MM.1S (cell line): Measurements from ENCODE around the gene P2RX2.

Experiments used
- DNase-seq: peaks from one replicate; pipeline ENCODE4 v3.0.0-alpha.2; 2015
- H2AFZ ChIP-seq: fragments of 300-600 bp; sonication (generic); 2 replicates; pipeline ENCODE4 v1.6.0; 2016; ENCODE audit warnings: antibody characterized with exemption, low read length
- H3F3A ChIP-seq: fragments of 300-600 bp; sonication (generic); 2 replicates; pipeline ENCODE4 v1.6.1; 2016; ENCODE audit warnings: mild to moderate bottlenecking, antibody characterized with exemption, low read length, moderate library complexity, mixed read lengths; ENCODE audit not compliant: insufficient read depth
- H3K27ac ChIP-seq: fragments of 300-600 bp; sonication (generic); 2 replicates; pipeline ENCODE4 v1.5.1; 2016; ENCODE audit warnings: mild to moderate bottlenecking, low read length
- H3K27me3 ChIP-seq: fragments of 300-600 bp; sonication (generic); replicated peaks from 2 replicates; pipeline ENCODE4 v1.6.0; 2016; ENCODE audit warnings: low read length; ENCODE audit not compliant: insufficient read depth
- H3K36me3 ChIP-seq: fragments of 300-600 bp; sonication (generic); replicated peaks from 2 replicates; pipeline ENCODE4 v1.6.1; 2016; ENCODE audit warnings: mild to moderate bottlenecking, low read length, mixed read lengths; ENCODE audit not compliant: insufficient read depth
- H3K4me1 ChIP-seq: fragments of 300-600 bp; sonication (generic); 2 replicates; pipeline ENCODE4 v1.6.1; 2016; ENCODE audit warnings: low read length, mixed read lengths
- H3K4me2 ChIP-seq: fragments of 300-600 bp; sonication (generic); 2 replicates; pipeline ENCODE4 v1.6.0; 2016; ENCODE audit warnings: low read depth, low read length
- H3K4me3 ChIP-seq: fragments of 300-600 bp; sonication (generic); 2 replicates; pipeline ENCODE4 v1.5.1; 2016; ENCODE audit warnings: low read length, mixed read lengths
- H3K79me2 ChIP-seq: fragments of 300-600 bp; sonication (generic); 2 replicates; pipeline ENCODE4 v1.6.1; 2016; ENCODE audit warnings: mixed run types, low read length, mixed read lengths
- H3K9ac ChIP-seq: fragments of 300-600 bp; sonication (generic); 2 replicates; pipeline ENCODE4 v1.6.1; 2016; ENCODE audit warnings: low read length, mixed read lengths
- H3K9me2 ChIP-seq: fragments of 300-600 bp; sonication (generic); replicated peaks from 2 replicates; pipeline ENCODE4 v1.6.1; 2016; ENCODE audit warnings: mild to moderate bottlenecking, low read length, mixed read lengths; ENCODE audit not compliant: insufficient read depth
- H3K9me3 ChIP-seq: fragments of 300-600 bp; sonication (generic); replicated peaks from 2 replicates; pipeline ENCODE4 v1.6.1; 2016; ENCODE audit warnings: mild to moderate bottlenecking, low read length, mixed read lengths; ENCODE audit not compliant: insufficient read depth
- H4K20me1 ChIP-seq: fragments of 300-600 bp; sonication (generic); 2 replicates; pipeline ENCODE4 v1.6.1; 2016; ENCODE audit warnings: mild to moderate bottlenecking, low read length, moderate library complexity, mixed read lengths; ENCODE audit not compliant: insufficient read depth
- CTCF ChIP-seq: fragments of 300-600 bp; sonication (generic); IDR thresholded peaks from 2 replicates; pipeline ENCODE4 v1.5.1; 2016; ENCODE audit warnings: antibody characterized with exemption, low read length, mixed read lengths
- EZH2 ChIP-seq: fragments of 300-600 bp; sonication (generic); optimal IDR thresholded peaks from 2 replicates; pipeline ENCODE3; 2017; ENCODE audit warnings: low read depth, mild to moderate bottlenecking, antibody characterized with exemption, low read length, mixed read lengths
- EZH2phosphoT487 ChIP-seq: fragments of 300-600 bp; sonication (generic); IDR thresholded peaks from 2 replicates; pipeline ENCODE4 v1.6.1; 2018; ENCODE audit warnings: antibody characterized with exemption, low read length

P2RX2 gene

GRCh38 chr12:132618683-132619043 lies at the start of gene P2RX2:
P2RX2 (plus strand) TSS chr12:132618776; CDS start chr12:132618817, 41 bp downstream.
- Histone ChIP-seq H3K79me2 (no peaks in the 10 kb centered on the region), H3K9me3 (no peaks in the 10 kb centered on the region), H3F3A (no peaks in the 10 kb centered on the region), H3K9ac (no peak within 1 kb of the TSS), H4K20me1 (no peaks in the 10 kb centered on the region), H3K4me3 (no peak within 1 kb of the TSS), H3K9me2 (no peaks in the 10 kb centered on the region), H3K36me3 (no peaks in the 10 kb centered on the region), H3K4me1 (no peaks in the 10 kb centered on the region), H3K27me3 (no peaks in the 10 kb centered on the region), H2AFZ (no peak within 1 kb of the TSS), H3K4me2 (no peak within 1 kb of the TSS), H3K27ac (no peak within 1 kb of the TSS)
- no peak for TF ChIP-seq EZH2
- TF ChIP-seq CTCF: no peak
- no peak for TF ChIP-seq EZH2phosphoT487
- no peak for DNase-seq

GRCh38 chr12:132568826-132569480 lies 49.6 kb upstream of the P2RX2 start:
- no peak for DNase-seq
- Histone ChIP-seq H3F3A (no peaks in the 10 kb centered on the region), H3K4me2 (no peak overlapping the region), H3K4me3 (no peak overlapping the region), H3K27ac (no peak overlapping the region), H3K4me1 (no peaks in the 10 kb centered on the region), H3K9ac (no peak overlapping the region), H3K9me3 (no peaks in the 10 kb centered on the region), H3K27me3 (no peaks in the 10 kb centered on the region), H3K36me3 (no peaks in the 10 kb centered on the region), H4K20me1 (no peaks in the 10 kb centered on the region), H2AFZ (no peak overlapping the region), H3K9me2 (no peaks in the 10 kb centered on the region), H3K79me2 (no peaks in the 10 kb centered on the region)
- TF ChIP-seq EZH2phosphoT487: no peak
- TF ChIP-seq EZH2: no peak
- TF ChIP-seq CTCF: no peak

GRCh38 chr12:132569856-132570480 lies 48.6 kb upstream of the P2RX2 start:
- no peaks in the 10 kb centered on the region for H3K4me1 ChIP-seq
- H3K4me3 ChIP-seq: no peak overlapping the region
- no peaks in the 10 kb centered on the region for H3F3A ChIP-seq
- H3K27ac ChIP-seq: no peak overlapping the region
- no peaks in the 10 kb centered on the region for H4K20me1 ChIP-seq
- no peak overlapping the region for H2AFZ ChIP-seq
- no peak overlapping the region for H3K9ac ChIP-seq
- no peaks in the 10 kb centered on the region for H3K9me2 ChIP-seq
- TF ChIP-seq EZH2phosphoT487 (no peak), EZH2 (no peak), CTCF (no peak)
- no peak overlapping the region for H3K4me2 ChIP-seq
- H3K36me3 ChIP-seq: no peaks in the 10 kb centered on the region
- no peaks in the 10 kb centered on the region for H3K27me3 ChIP-seq
- no peaks in the 10 kb centered on the region for H3K79me2 ChIP-seq
- no peaks in the 10 kb centered on the region for H3K9me3 ChIP-seq
- no peak for DNase-seq
